Peyer's patch (tissue), 4 donors: ENCODE results near the gene SKOR1. TPM values are rescaled to one million over a fixed set of nuclear protein-coding genes. Genes with fewer than 3 reads are reported as not detected.

Experiments
- DNase-seq, 3 donors: peaks; one replicate each; pipeline ENCODE4 v3.0.0-alpha.2; 2017 to 2019
- H3K27ac ChIP-seq, 4 donors: fragments of 200-600 bp; sonication (generic); one replicate each; pipeline ENCODE4 v1.5.1; 2016 to 2019
- H3K27me3 ChIP-seq, 2 donors: fragments of 200-600 bp; sonication (generic); one replicate each; pipeline ENCODE4 v1.5.1; 2019
- H3K36me3 ChIP-seq, 3 donors: fragments of 200-600 bp; sonication (generic); one replicate each; pipeline ENCODE4 v1.5.1; 2016 to 2019
- H3K4me1 ChIP-seq, 4 donors: fragments of 200-600 bp; sonication (generic); one replicate each; pipeline ENCODE4 v1.5.1; 2016 to 2019
- H3K4me3 ChIP-seq, 4 donors: fragments of 200-600 bp; sonication (generic); 1 replicate in 3 of 4; 2 replicates in 1 of 4; pipeline ENCODE4 v1.5.1; 2016 to 2019; ENCODE audit warnings: mild to moderate bottlenecking in 1 of 4
- H3K9me3 ChIP-seq, 4 donors: fragments of 200-600 bp; sonication (generic); one replicate each; pipeline ENCODE4 v1.5.1; 2016 to 2019; ENCODE audit warnings: mild to moderate bottlenecking in 1 of 4
- POLR2A ChIP-seq, 2 donors: fragments of 450-650 bp; IDR thresholded peaks; one replicate each; pipeline ENCODE4 v1.5.1; 2017; ENCODE audit warnings: antibody characterized with exemption in 2 of 2, mild to moderate bottlenecking in 2 of 2, moderate library complexity in 2 of 2
- total RNA-seq, 4 donors: library from RNA; depleted of rRNA; stranded (reverse); fragments of >200 nt; gene quantifications; one replicate each; pipeline ENCODE4 v1.1.0, GENCODE V29; 2016
- TF ChIP-seq, protein P1 (sequence below), 6 experiments: fragments of 450-650 bp in 4 of 6; fragments of 200-600 bp in 2 of 6; sonication (generic) in 1 of 6; IDR thresholded peaks; one replicate each; pipeline ENCODE4 v1.5.1; 2017 to 2019; ENCODE audit warnings: antibody characterized with exemption in 6 of 6, mild to moderate bottlenecking in 3 of 6, moderate library complexity in 1 of 6

Gene SKOR1
- total RNA-seq, 4 donors from 2014 or later, result 1.2 to 5.0 (median 1.6) TPM

DNA sequence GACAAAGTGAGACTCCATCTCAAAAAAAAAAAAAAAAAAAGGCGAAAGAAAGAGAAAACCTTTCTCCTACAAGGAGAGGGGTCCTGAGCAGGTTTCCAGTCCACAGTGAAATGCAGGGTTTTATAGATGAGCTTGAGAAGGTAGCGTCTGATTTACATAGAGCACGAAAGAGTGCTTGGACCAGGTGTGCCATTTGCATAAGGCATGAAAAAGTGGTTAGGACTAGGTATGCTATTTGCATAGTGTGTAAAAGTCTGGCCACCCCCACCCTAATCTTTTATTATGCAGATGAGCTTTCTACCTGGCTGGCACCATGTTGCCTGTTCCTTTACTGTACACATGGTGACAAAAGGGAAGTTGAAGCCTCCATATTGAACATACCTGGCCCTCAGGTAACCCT is 28.1 kb downstream of the SKOR1 start:
- no peaks in the 10 kb centered on the region for H3K9me3 ChIP-seq
- no peak overlapping the region for H3K27ac ChIP-seq
- TF ChIP-seq POLR2A (IDR thresholded peaks at IDR 0.05), result no peak
- no peak overlapping the region for H3K4me3 ChIP-seq
- no peaks in the 10 kb centered on the region for H3K27me3 ChIP-seq
- no peaks in the 10 kb centered on the region for H3K4me1 ChIP-seq
- no peak for DNase-seq
- no peaks in the 10 kb centered on the region for H3K36me3 ChIP-seq

DNA sequence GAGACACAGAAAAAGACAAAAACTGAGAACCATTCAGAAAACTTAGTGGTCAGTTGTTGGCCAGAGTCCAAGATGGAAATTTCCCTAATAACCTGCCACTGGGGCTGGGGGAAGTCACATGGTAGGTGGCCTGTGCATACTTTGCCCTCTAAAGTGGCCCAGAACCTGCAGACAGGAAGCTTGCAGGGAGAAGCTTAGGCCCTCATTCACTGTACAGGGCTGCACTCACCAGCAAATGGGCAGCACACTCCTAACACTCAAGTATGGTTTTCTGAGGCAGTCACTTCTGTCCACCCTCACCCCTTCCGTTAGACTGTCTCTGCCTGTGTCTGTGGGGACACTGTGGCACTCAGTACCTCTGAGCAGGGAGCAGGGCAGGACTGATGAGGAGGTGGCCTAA is 29.0 kb downstream of the SKOR1 start:
- H3K27ac ChIP-seq, result no peak overlapping the region
- no peak for DNase-seq
- no peaks in the 10 kb centered on the region for H3K4me1 ChIP-seq
- H3K36me3 ChIP-seq, result no peaks in the 10 kb centered on the region
- TF ChIP-seq POLR2A (IDR thresholded peaks at IDR 0.05), result no peak
- no peaks in the 10 kb centered on the region for H3K9me3 ChIP-seq
- H3K4me3 ChIP-seq, result no peak overlapping the region
- no peaks in the 10 kb centered on the region for H3K27me3 ChIP-seq

DNA sequence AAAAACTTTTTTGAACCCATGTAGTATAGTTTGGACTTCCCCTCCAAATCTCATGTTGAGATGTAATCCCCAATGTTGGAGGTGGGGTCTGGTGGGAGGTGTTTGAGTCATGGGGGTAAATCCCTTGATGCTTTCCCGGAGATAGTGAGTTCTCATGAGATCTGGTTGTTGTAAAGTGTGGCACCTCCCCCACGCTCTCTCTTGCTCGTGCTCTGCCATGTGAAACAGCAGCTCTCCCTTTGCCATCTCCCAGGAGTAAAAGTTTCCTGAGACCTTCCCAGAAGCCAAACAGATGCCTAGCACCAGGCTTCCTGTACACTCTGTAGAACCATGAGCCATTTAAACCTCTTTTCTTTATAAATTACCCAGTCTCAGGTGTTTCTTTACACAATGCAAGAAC is 30.5 kb downstream of the SKOR1 start:
- Histone ChIP-seq H3K27ac (no peak overlapping the region), H3K27me3 (no peaks in the 10 kb centered on the region), H3K4me1 (no peaks in the 10 kb centered on the region), H3K36me3 (no peaks in the 10 kb centered on the region), H3K4me3 (no peak overlapping the region), H3K9me3 (no peaks in the 10 kb centered on the region)
- no peak for TF ChIP-seq POLR2A (IDR thresholded peaks at IDR 0.05)
- TF ChIP-seq, protein P1, sequence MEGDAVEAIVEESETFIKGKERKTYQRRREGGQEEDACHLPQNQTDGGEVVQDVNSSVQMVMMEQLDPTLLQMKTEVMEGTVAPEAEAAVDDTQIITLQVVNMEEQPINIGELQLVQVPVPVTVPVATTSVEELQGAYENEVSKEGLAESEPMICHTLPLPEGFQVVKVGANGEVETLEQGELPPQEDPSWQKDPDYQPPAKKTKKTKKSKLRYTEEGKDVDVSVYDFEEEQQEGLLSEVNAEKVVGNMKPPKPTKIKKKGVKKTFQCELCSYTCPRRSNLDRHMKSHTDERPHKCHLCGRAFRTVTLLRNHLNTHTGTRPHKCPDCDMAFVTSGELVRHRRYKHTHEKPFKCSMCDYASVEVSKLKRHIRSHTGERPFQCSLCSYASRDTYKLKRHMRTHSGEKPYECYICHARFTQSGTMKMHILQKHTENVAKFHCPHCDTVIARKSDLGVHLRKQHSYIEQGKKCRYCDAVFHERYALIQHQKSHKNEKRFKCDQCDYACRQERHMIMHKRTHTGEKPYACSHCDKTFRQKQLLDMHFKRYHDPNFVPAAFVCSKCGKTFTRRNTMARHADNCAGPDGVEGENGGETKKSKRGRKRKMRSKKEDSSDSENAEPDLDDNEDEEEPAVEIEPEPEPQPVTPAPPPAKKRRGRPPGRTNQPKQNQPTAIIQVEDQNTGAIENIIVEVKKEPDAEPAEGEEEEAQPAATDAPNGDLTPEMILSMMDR (IDR thresholded peaks at IDR 0.05), result no peak
- DNase-seq, result no peak

DNA sequence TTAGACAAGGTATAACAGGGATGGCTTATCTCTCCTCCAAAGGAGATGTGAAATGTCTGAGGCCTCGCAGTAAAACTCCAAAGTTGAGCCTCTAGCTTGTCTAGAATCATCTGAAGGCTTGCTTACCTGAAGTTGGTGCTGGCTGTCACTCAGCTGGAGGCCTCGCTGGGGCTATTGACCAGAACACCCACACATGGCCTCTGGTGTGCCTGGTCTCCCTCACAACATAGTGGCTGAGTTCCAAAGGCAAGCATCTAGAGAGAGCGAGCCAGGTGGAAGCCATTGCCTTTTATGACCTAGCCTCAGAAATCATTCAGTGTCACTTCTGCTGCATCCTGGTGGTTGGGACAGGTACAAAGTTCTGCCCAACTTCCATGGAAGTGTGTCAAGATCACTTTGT is 31.9 kb downstream of the SKOR1 start:
- H3K4me3 ChIP-seq, result no peak overlapping the region
- no peaks in the 10 kb centered on the region for H3K36me3 ChIP-seq
- H3K27me3 ChIP-seq, result no peaks in the 10 kb centered on the region
- no peak for TF ChIP-seq POLR2A (IDR thresholded peaks at IDR 0.05)
- TF ChIP-seq, protein P1 (IDR thresholded peaks at IDR 0.05), result no peak
- no peaks in the 10 kb centered on the region for H3K9me3 ChIP-seq
- H3K4me1 ChIP-seq, result no peaks in the 10 kb centered on the region
- DNase-seq, result no peak
- no peak overlapping the region for H3K27ac ChIP-seq

DNA sequence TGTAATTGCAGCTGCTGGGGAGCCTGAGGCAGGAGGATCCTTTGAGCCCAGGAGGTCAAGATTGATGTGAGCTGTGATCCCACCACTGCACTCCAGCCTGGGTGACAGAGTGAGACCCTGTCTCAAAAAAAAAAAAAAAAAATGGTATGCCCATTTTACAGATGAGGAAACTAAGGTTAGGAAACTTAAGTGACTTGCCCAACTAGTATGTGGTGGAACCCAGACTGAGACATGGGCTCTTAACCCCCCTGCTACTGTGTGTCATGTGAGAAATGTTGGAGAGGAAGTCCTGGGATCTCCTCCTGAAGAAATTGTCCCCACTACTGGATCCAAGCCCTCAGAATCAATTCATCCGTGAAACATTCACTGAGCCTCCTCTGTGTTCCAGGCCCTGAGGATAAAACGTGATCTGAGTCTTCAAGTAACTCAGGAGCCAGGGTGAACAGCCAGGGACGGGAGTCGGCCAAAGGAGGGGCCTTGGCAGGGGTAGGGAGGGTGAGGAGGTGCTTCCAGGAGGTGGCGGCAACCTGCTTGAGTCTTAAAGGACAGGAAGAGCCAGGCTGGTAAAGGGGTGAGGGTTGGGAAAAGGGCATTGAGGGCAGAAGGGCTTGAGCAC is 34.1 kb downstream of the SKOR1 start:
- Histone ChIP-seq H3K36me3 (no peaks in the 10 kb centered on the region), H3K27ac (no peak overlapping the region), H3K4me3 (no peak overlapping the region), H3K4me1 (peaks cover 0 to 5% (median 0%) of the 10 kb centered on the region in 4 donors), H3K27me3 (no peaks in the 10 kb centered on the region), H3K9me3 (no peaks in the 10 kb centered on the region)
- DNase-seq, result no peak
- no peak for TF ChIP-seq POLR2A (IDR thresholded peaks at IDR 0.05)
- TF ChIP-seq, protein P1 (IDR thresholded peaks at IDR 0.05), result no peak

DNA sequence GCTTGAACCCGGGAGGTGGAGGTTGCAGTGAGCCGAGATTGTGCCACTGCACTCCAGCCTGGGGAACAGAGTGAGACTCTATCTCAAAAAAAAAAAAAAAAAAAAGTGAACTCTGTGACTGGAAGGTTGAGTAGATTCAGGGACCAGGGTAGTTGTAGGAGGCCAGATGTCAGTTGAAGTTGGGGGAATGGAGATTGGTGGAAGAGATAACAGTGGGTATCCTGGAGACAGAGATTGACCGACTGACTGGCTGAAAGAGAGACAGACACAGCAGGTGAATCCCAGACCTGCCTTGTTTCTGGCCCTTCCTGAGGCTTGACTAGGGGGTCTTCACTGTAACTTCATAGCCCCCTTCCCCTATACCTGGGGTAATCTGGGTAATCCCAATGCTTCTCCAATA is 36.7 kb downstream of the SKOR1 start:
- TF ChIP-seq, protein P1 (IDR thresholded peaks at IDR 0.05), result no peak
- no peak for TF ChIP-seq POLR2A (IDR thresholded peaks at IDR 0.05)
- H3K36me3 ChIP-seq, result no peaks in the 10 kb centered on the region
- H3K9me3 ChIP-seq, result no peaks in the 10 kb centered on the region
- peaks cover 0 to 5% (median 0%) of the 10 kb centered on the region in 4 donors for H3K4me1 ChIP-seq
- no peak overlapping the region for H3K4me3 ChIP-seq
- DNase-seq, result no peak
- H3K27me3 ChIP-seq, result no peaks in the 10 kb centered on the region
- H3K27ac ChIP-seq, result no peak overlapping the region
